HepG2 (cell line): Measurements from ENCODE around the gene CCDC88A. TPM values are rescaled to one million over a fixed set of nuclear protein-coding genes. Genes with fewer than 3 reads are reported as not detected.
"Not testable (repeated sequence)": the region's sequence is repeated elsewhere in the genome, so short reads cannot be mapped to it uniquely, and the experiment has no call there.

Experiments used
- ATAC-seq: fragments of 200-7000 bp; cut with Tn5 transposase; 3 replicates; pipeline ENCODE4 v1.9.1; 2020; ENCODE audit warnings: mild to moderate bottlenecking, moderate library complexity
- BruUV-seq: library from RNA; stranded (reverse); fragments of 400-500 nt; replicated peaks from 2 replicates; lab custom pipeline; 2021; lab: Mats Ljungman, UMichigan
- CTCF ChIA-PET: fragments of 300-600 bp; formaldehyde crosslinking; extraction: SDS; loops from one replicate; lab custom pipeline; 2021; ENCODE audit warnings: low total read pairs, inconsistent platforms, low intra/inter-chr PET ratio; lab: Yijun Ruan, JAX
- POLR2A ChIA-PET: fragments of 350-600 bp; sonication (Branson Sonifier 250); formaldehyde crosslinking; loops from one replicate; lab custom pipeline; 2020; ENCODE audit warnings: antibody characterized with exemption, inconsistent platforms; lab: Yijun Ruan, JAX
- DNase-seq: peaks from one replicate; pipeline ENCODE4 v3.0.0-alpha.2; 2015; ENCODE audit warnings: low spot score
- FAIRE-seq: peaks from 3 replicates; lab custom pipeline; 2011; peaks lifted over from hg19 to GRCh38; lab: Jason Lieb, UNC
- H2AFZ ChIP-seq: one replicate; pipeline ENCODE4 v1.6.1; 2011; ENCODE audit warnings: low read length, inconsistent platforms
- H3K27ac ChIP-seq: fragments of 300-600 bp; 3 replicates; pipeline ENCODE4 v1.8.0; 2011; ENCODE audit warnings: mixed run types, mild to moderate bottlenecking, mixed read lengths, low read length, inconsistent platforms; ENCODE audit not compliant: insufficient read depth; ENCODE audit errors: extremely low read length
- H3K27me3 ChIP-seq, 2 experiments: fragments of 200-600 bp in 1 of 2; 2 replicates in 1 of 2; 3 replicates in 1 of 2; pipeline versions ENCODE4 v1.6.0 to v1.8.0; 2011; ENCODE audit warnings: low read length in 2 of 2, mild to moderate bottlenecking in 2 of 2, moderate library complexity in 2 of 2, inconsistent platforms in 1 of 2; ENCODE audit not compliant: insufficient read depth in 2 of 2, control insufficient read depth in 1 of 2
- H3K36me3 ChIP-seq, 2 experiments: fragments of 200-600 bp in 1 of 2; replicated peaks in 1 of 2; 2 replicates in 1 of 2; 3 replicates in 1 of 2; pipeline versions ENCODE4 v1.5.1 to v1.8.0; 2011; ENCODE audit warnings: low read length in 2 of 2, inconsistent platforms in 1 of 2; ENCODE audit not compliant: insufficient read depth in 2 of 2, control insufficient read depth in 1 of 2
- H3K4me1 ChIP-seq: 2 replicates; pipeline ENCODE4 v1.5.1; 2012; ENCODE audit warnings: low read length, inconsistent platforms; ENCODE audit not compliant: insufficient read depth
- H3K4me2 ChIP-seq: 2 replicates; pipeline ENCODE4 v1.6.0; 2011; ENCODE audit warnings: low read depth, low read length, inconsistent platforms
- H3K4me3 ChIP-seq, 3 experiments: fragments of 200-600 bp in 1 of 3; sonication (generic), shearing (Covaris generic) in 1 of 3; replicated peaks in 1 of 3; 2 replicates each; pipeline ENCODE4 v1.5.1; 2011 to 2016; ENCODE audit warnings: low read length in 3 of 3, inconsistent platforms in 2 of 3, low read depth in 2 of 3, mild to moderate bottlenecking in 2 of 3, control low read depth in 1 of 3, mixed read lengths in 1 of 3; ENCODE audit not compliant: insufficient read depth in 1 of 3
- H3K79me2 ChIP-seq: one replicate; pipeline ENCODE4 v1.6.1; 2011; ENCODE audit warnings: low read length, inconsistent platforms; ENCODE audit not compliant: insufficient read depth
- H3K9ac ChIP-seq: 2 replicates; pipeline ENCODE4 v1.6.0; 2011; ENCODE audit warnings: mild to moderate bottlenecking, low read depth, low read length, inconsistent platforms; ENCODE audit not compliant: insufficient read depth
- H3K9me3 ChIP-seq: 2 replicates; pipeline ENCODE4 v1.5.1; 2012; ENCODE audit warnings: mild to moderate bottlenecking, low read length
- H4K20me1 ChIP-seq: 2 replicates; pipeline ENCODE4 v1.6.0; 2011; ENCODE audit warnings: inconsistent platforms, mild to moderate bottlenecking, low read length, moderate library complexity; ENCODE audit not compliant: insufficient read depth
- ARID5B ChIP-seq: IDR thresholded peaks from 2 replicates; pipeline ENCODE4 v1.4.0; 2020; ENCODE audit warnings: mild to moderate bottlenecking, missing genetic modification reagents
- WGBS: methylation state at CpG from one replicate; pipeline ENCODE4 v1.1.6; 2017; ENCODE audit warnings: low lambda C conversion rate; 5-methylcytosine and 5-hydroxymethylcytosine counted together
- in situ Hi-C: cut with HindIII; loops from 2 replicates; pipeline ENCODE4 v1.10.0; 2017; ENCODE audit warnings: low pct_unique_long_range_greater_than_20kb; ENCODE audit not compliant: extremely low pct_ligation_motif_present
- intact Hi-C: fragments of 100-400 bp; cut with micrococcal nuclease; formaldehyde crosslinking; loops from one replicate; pipeline ENCODE4 v1.10.0; 2022; ENCODE audit not compliant: unreplicated experiment
- polyA plus RNA-seq, 8 experiments: library from polyadenylated mRNA; depleted of rRNA in 3 of 8; stranded (reverse) in 7 of 8; unstranded in 1 of 8; fragments of >200 nt; fragmentation: Illumina TruSeq in 4 of 8; extraction: Trizol in 4 of 8; gene quantifications; 2 replicates each; pipeline versions ENCODE4 v1.2.1 to v1.2.3, GENCODE V29; 2011 to 2016; ENCODE audit warnings: low read depth in 4 of 8, missing spikeins in 1 of 8, mixed read lengths in 1 of 8; ENCODE audit not compliant: insufficient read depth in 1 of 8
- total RNA-seq, 5 experiments: library from RNA; depleted of rRNA; stranded (reverse); fragments of >200 nt; fragmentation: Illumina TruSeq; extraction: Trizol; gene quantifications; 2 replicates each; pipeline ENCODE4 v1.2.3, GENCODE V29; 2016; ENCODE audit warnings: low read depth in 1 of 5

The CCDC88A gene
- total and polyA plus RNA-seq, 2 of the 13 experiments (the other 11 are each of a cell fraction or from before 2014, with no cell fraction given), result 43.2 to 84.1 TPM

GRCh38 chr2:55277310-55277709 lies 142.3 kb downstream of the CCDC88A start (continued):
- TF ChIP-seq ARID5B (CRISPR knock-in tag), result peak; percentile 10; the same call in 1 of the 2 replicates
- TF ChIP-seq, all 625 proteins: peak for 8

- BruUV-seq, H3K4me2 ChIP-seq, FAIRE-seq, H3K27me3 ChIP-seq, H3K9ac ChIP-seq, H3K9me3 ChIP-seq, H3K27ac ChIP-seq, H3K36me3 ChIP-seq, H2AFZ ChIP-seq, CTCF ChIA-PET, H3K79me2 ChIP-seq, in situ Hi-C loops, ATAC-seq, intact Hi-C loops, H3K4me3 ChIP-seq, DNase-seq, H4K20me1 ChIP-seq: not testable (repeated sequence)
- peaks cover 29% of the 10 kb centered on the region for H3K4me1 ChIP-seq
- 78% methylated on average over 2 of the region's 2 CpGs for WGBS
- POLR2A ChIA-PET, result interaction anchor here (1.2 kb wide), 1 partner anchor 11 kb away, joined by 5 read pairs; no protein-coding TSS in a partner anchor
Measured at GRCh38 chr2:55274346-55274745, 145.3 kb downstream of the CCDC88A start.
